GM23338 (cell line): ENCODE measurements around the gene SLC2A13.

Experiments used
- CTCF ChIP-seq, 2 experiments: fragments of 200-600 bp in 1 of 2; sonication (generic) in 1 of 2; conservative IDR thresholded peaks; 2 replicates each; pipeline versions ENCODE4 v1.5.1 to v1.6.1; 2016 to 2017; ENCODE audit warnings: antibody characterized with exemption in 2 of 2, low read depth in 2 of 2, mild to moderate bottlenecking in 2 of 2, moderate library complexity in 1 of 2
- EZH2 ChIP-seq: fragments of 200-600 bp; sonication (generic); IDR thresholded peaks from one replicate; pipeline ENCODE4 v1.8.0; 2017; ENCODE audit warnings: antibody characterized with exemption, mild to moderate bottlenecking, low read depth; ENCODE audit not compliant: unreplicated experiment
- EZH2phosphoT487 ChIP-seq: fragments of 200-600 bp; sonication (generic); IDR thresholded peaks from one replicate; pipeline ENCODE4 v1.8.1; 2018; ENCODE audit warnings: antibody characterized with exemption; ENCODE audit not compliant: unreplicated experiment
- NANOG ChIP-seq: IDR thresholded peaks from 2 replicates; pipeline ENCODE4 v1.6.1; 2016; ENCODE audit warnings: antibody characterized with exemption, borderline replicate concordance
- POLR2AphosphoS5 ChIP-seq: IDR thresholded peaks from 2 replicates; pipeline ENCODE4 v1.6.1; 2016; ENCODE audit warnings: antibody characterized with exemption, low read depth
- ZNF114 ChIP-seq: fragments of 250-450 bp; sonication (Bioruptor Pico); IDR thresholded peaks from 2 replicates; pipeline ENCODE4 v1.5.0; 2020; ENCODE audit warnings: mild to moderate bottlenecking, moderate library complexity
- ZNF331 ChIP-seq: fragments of 250-450 bp; sonication (Bioruptor Pico); IDR thresholded peaks from 2 replicates; pipeline ENCODE4 v1.5.0; 2020; ENCODE audit warnings: low read depth, mild to moderate bottlenecking, moderate library complexity
- TF ChIP-seq, protein P1 (sequence below): IDR thresholded peaks from one replicate; pipeline ENCODE4 v1.6.1; 2018; ENCODE audit warnings: antibody characterized with exemption; ENCODE audit not compliant: unreplicated experiment

GRCh38 chr12:40127408-40127807, 21.5 kb upstream of the SLC2A13 start:
- TF ChIP-seq CTCF (conservative IDR thresholded peaks at IDR 0.05; ENCODE audit: low read depth in 2 of 2): no peak
- no peak for TF ChIP-seq ZNF331 (CRISPR knock-in tag)
- TF ChIP-seq EZH2phosphoT487: no peak
- TF ChIP-seq, protein P1, sequence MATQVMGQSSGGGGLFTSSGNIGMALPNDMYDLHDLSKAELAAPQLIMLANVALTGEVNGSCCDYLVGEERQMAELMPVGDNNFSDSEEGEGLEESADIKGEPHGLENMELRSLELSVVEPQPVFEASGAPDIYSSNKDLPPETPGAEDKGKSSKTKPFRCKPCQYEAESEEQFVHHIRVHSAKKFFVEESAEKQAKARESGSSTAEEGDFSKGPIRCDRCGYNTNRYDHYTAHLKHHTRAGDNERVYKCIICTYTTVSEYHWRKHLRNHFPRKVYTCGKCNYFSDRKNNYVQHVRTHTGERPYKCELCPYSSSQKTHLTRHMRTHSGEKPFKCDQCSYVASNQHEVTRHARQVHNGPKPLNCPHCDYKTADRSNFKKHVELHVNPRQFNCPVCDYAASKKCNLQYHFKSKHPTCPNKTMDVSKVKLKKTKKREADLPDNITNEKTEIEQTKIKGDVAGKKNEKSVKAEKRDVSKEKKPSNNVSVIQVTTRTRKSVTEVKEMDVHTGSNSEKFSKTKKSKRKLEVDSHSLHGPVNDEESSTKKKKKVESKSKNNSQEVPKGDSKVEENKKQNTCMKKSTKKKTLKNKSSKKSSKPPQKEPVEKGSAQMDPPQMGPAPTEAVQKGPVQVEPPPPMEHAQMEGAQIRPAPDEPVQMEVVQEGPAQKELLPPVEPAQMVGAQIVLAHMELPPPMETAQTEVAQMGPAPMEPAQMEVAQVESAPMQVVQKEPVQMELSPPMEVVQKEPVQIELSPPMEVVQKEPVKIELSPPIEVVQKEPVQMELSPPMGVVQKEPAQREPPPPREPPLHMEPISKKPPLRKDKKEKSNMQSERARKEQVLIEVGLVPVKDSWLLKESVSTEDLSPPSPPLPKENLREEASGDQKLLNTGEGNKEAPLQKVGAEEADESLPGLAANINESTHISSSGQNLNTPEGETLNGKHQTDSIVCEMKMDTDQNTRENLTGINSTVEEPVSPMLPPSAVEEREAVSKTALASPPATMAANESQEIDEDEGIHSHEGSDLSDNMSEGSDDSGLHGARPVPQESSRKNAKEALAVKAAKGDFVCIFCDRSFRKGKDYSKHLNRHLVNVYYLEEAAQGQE: no peak
- no peak for TF ChIP-seq POLR2AphosphoS5
- no peak for TF ChIP-seq ZNF114 (CRISPR knock-in tag)
- no peak for TF ChIP-seq EZH2
- no peak for TF ChIP-seq NANOG
